ENCODE measurements around the gene PLEKHG5. TPM values are rescaled to one million over a fixed set of nuclear protein-coding genes. Genes with fewer than 3 reads are reported as not detected.

Gene PLEKHG5
- total RNA-seq, 1 experiment from 2014 or later: 32.3 TPM

DNA sequence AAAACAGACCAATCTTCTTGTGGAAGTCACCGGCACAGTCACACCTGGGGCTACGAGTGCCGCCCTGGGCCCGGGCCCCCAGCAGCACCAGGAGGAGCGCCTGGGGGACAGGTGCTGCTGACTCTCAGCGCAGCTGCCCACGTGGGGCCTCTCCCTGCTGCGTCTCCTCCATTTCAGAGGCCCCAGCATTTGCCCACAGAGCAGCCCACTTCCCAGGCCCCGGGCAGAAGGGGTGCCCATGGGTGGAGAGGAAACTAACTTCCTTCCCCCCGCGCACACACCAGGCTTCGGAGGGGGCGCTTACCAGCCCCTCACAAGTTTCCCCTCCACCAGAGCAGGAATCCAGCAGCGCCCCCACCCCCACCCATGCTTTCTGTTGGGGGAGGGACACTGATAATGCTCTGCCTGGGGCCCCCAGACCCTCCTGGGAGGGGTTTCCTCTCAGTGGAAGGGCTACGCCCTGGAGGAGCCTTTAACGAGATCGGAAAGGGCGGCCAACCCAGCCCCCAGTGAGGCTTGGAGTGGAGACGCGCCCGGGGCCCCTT, 25.9 kb downstream of the PLEKHG5 start:
- H3K4me1 Mint-ChIP-seq (ENCODE audit: insufficient read depth, unreplicated experiment): peaks cover 5% of the 10 kb centered on the region
- no peak for DNase-seq (ENCODE audit: unreplicated experiment)
- no peak for TF ChIP-seq CTCF (IDR thresholded peaks at IDR 0.05; ENCODE audit: unreplicated experiment)
- BruUV-seq (replicated peaks): no TSS peak
- CTCF ChIA-PET: interaction anchor here (1.2 kb wide), 1 partner anchor 10 kb away, joined by 5 read pairs; no protein-coding TSS in a partner anchor
- peaks cover 50% of the 10 kb centered on the region for H3K36me3 Mint-ChIP-seq (ENCODE audit: insufficient read depth, unreplicated experiment)
- no peaks in the 10 kb centered on the region for H3K27me3 Mint-ChIP-seq (ENCODE audit: insufficient read depth, unreplicated experiment)
- no peak overlapping the region for H3K27ac Mint-ChIP-seq (ENCODE audit: low read depth, unreplicated experiment)
- no peaks in the 10 kb centered on the region for H3K9me3 Mint-ChIP-seq (ENCODE audit: unreplicated experiment)
- H3K4me3 Mint-ChIP-seq (ENCODE audit: unreplicated experiment): no peak overlapping the region
- intact Hi-C loops (cut with micrococcal nuclease): no loop called here
- POLR2A ChIA-PET: no interaction called here

- CTCF ChIA-PET: interaction anchor here (0.5 kb wide), 1 partner anchor 93 kb away, joined by 3 read pairs; no protein-coding TSS in a partner anchor
- intact Hi-C loops (cut with micrococcal nuclease): no loop called here
These were observed 26.6 kb downstream of the PLEKHG5 start for GRCh38 chr1:6464915-6465314.

GRCh38 chr1:6464514-6464836, 27.0 kb downstream of the PLEKHG5 start:
- Mint-ChIP-seq H3K9me3 (ENCODE audit: unreplicated experiment) (no peaks in the 10 kb centered on the region), H3K36me3 (ENCODE audit: insufficient read depth, unreplicated experiment) (peaks cover 45% of the 10 kb centered on the region), H3K27me3 (ENCODE audit: insufficient read depth, unreplicated experiment) (no peaks in the 10 kb centered on the region), H3K4me1 (ENCODE audit: insufficient read depth, unreplicated experiment) (peaks cover 5% of the 10 kb centered on the region), H3K4me3 (ENCODE audit: unreplicated experiment) (no peak overlapping the region), H3K27ac (ENCODE audit: low read depth, unreplicated experiment) (peak overlapping the region; percentile 68)
- POLR2A ChIA-PET: interaction anchor here (0.7 to 1.0 kb wide), 2 partner anchors 26 to 60 kb away, joined by 4 read pairs; no protein-coding TSS in a partner anchor
- TF ChIP-seq CTCF (IDR thresholded peaks at IDR 0.05; ENCODE audit: unreplicated experiment): no peak
- no TSS peak for BruUV-seq (replicated peaks)
- intact Hi-C loops (cut with micrococcal nuclease): no loop called here
- CTCF ChIA-PET: interaction anchor here (0.5 to 0.6 kb wide), 2 partner anchors 93 to 1178 kb away, joined by 3 read pairs; no protein-coding TSS in a partner anchor
- peak; percentile 41 for DNase-seq (ENCODE audit: unreplicated experiment)

More at GRCh38 chr1:6464915-6465314, 26.6 kb downstream of the PLEKHG5 start:
- Mint-ChIP-seq H3K27ac (ENCODE audit: low read depth, unreplicated experiment) (peak overlapping the region; percentile 68), H3K9me3 (ENCODE audit: unreplicated experiment) (no peaks in the 10 kb centered on the region), H3K27me3 (ENCODE audit: insufficient read depth, unreplicated experiment) (no peaks in the 10 kb centered on the region), H3K36me3 (ENCODE audit: insufficient read depth, unreplicated experiment) (peaks cover 47% of the 10 kb centered on the region), H3K4me3 (ENCODE audit: unreplicated experiment) (no peak overlapping the region), H3K4me1 (ENCODE audit: insufficient read depth, unreplicated experiment) (peaks cover 5% of the 10 kb centered on the region)
- POLR2A ChIA-PET: interaction anchor here (0.7 kb wide), 1 partner anchor 25 kb away, joined by 4 read pairs; no protein-coding TSS in a partner anchor
- BruUV-seq (replicated peaks): no TSS peak
- TF ChIP-seq CTCF (IDR thresholded peaks at IDR 0.05; ENCODE audit: unreplicated experiment): no peak
- no peak for DNase-seq (ENCODE audit: unreplicated experiment)

GRCh38 chr1:6463120-6463412, 28.4 kb downstream of the PLEKHG5 start:
- no TSS peak for BruUV-seq (replicated peaks)
- DNase-seq (ENCODE audit: unreplicated experiment): no peak
- TF ChIP-seq CTCF (IDR thresholded peaks at IDR 0.05; ENCODE audit: unreplicated experiment): no peak
- Mint-ChIP-seq H3K27ac (ENCODE audit: low read depth, unreplicated experiment) (no peak overlapping the region), H3K9me3 (ENCODE audit: unreplicated experiment) (no peaks in the 10 kb centered on the region), H3K36me3 (ENCODE audit: insufficient read depth, unreplicated experiment) (peaks cover 43% of the 10 kb centered on the region), H3K4me3 (ENCODE audit: unreplicated experiment) (no peak overlapping the region), H3K4me1 (ENCODE audit: insufficient read depth, unreplicated experiment) (peaks cover 5% of the 10 kb centered on the region), H3K27me3 (ENCODE audit: insufficient read depth, unreplicated experiment) (no peaks in the 10 kb centered on the region)
- CTCF ChIA-PET: interaction anchor here (0.8 to 1.7 kb wide), 3 partner anchors 14 to 144 kb away, joined by 3 to 7 read pairs (median 4); no protein-coding TSS in a partner anchor
- intact Hi-C loops (cut with micrococcal nuclease): no loop called here
- POLR2A ChIA-PET: no interaction called here
